Breast epithelium (tissue), 4 donors: ENCODE results near the gene SPATC1L. TPM values are rescaled to one million over a fixed set of nuclear protein-coding genes. Genes with fewer than 3 reads are reported as not detected.

Experiments
- DNase-seq, 2 donors: peaks; one replicate each; pipeline ENCODE4 v3.0.0-alpha.2; 2019; ENCODE audit warnings: low spot score in 2 of 2
- H3K27ac ChIP-seq, 2 donors: fragments of 200-600 bp; sonication (generic) in 1 of 2; one replicate each; pipeline ENCODE4 v1.5.1; 2016 to 2019; ENCODE audit warnings: mild to moderate bottlenecking in 1 of 2
- H3K27me3 ChIP-seq, 2 donors: fragments of 200-600 bp; sonication (generic) in 1 of 2; one replicate each; pipeline versions ENCODE4 v1.5.1 to v1.6.0; 2017 to 2019; ENCODE audit warnings: control low read depth in 1 of 2, mild to moderate bottlenecking in 1 of 2
- H3K36me3 ChIP-seq: fragments of 200-600 bp; one replicate; pipeline ENCODE4 v1.5.1; 2019
- H3K4me1 ChIP-seq, 2 donors: fragments of 200-600 bp; sonication (generic); one replicate each; pipeline ENCODE4 v1.5.1; 2016 to 2019; ENCODE audit warnings: control low read depth in 1 of 2
- H3K4me3 ChIP-seq, 3 donors: fragments of 200-600 bp; sonication (generic); 1 replicate in 2 of 3; 2 replicates in 1 of 3; pipeline ENCODE4 v1.5.1; 2016 to 2019; ENCODE audit warnings: mild to moderate bottlenecking in 3 of 3, moderate library complexity in 2 of 3
- H3K9me3 ChIP-seq, 2 donors: fragments of 200-600 bp; sonication (generic) in 1 of 2; one replicate each; pipeline ENCODE4 v1.5.1; 2016 to 2019; ENCODE audit warnings: control low read depth in 1 of 2
- CTCF ChIP-seq, 3 donors: fragments of 450-650 bp; IDR thresholded peaks; one replicate each; pipeline ENCODE4 v1.5.1; 2016 to 2017; ENCODE audit warnings: antibody characterized with exemption in 3 of 3, mild to moderate bottlenecking in 3 of 3, moderate library complexity in 3 of 3
- POLR2A ChIP-seq: fragments of 450-650 bp; IDR thresholded peaks from one replicate; pipeline ENCODE4 v1.6.1; 2016; ENCODE audit warnings: antibody characterized with exemption, mild to moderate bottlenecking, moderate library complexity
- POLR2AphosphoS5 ChIP-seq, 3 donors: sonication (generic); formaldehyde crosslinking; IDR thresholded peaks; one replicate each; pipeline ENCODE4 v1.6.1; 2017; ENCODE audit warnings: antibody characterized with exemption in 3 of 3
- intact Hi-C: fragments of 100-400 bp; cut with DNase I; formaldehyde crosslinking; loops from one replicate; pipeline ENCODE4 v1.15.1; 2023; ENCODE audit warnings: low total_unique reads
- total RNA-seq, 3 donors: library from RNA; depleted of rRNA; stranded (reverse); fragments of >200 nt; gene quantifications; one replicate each; pipeline ENCODE4 v1.1.0, GENCODE V29; 2016

Gene SPATC1L
- total RNA-seq, 3 donors from 2014 or later, result 1.6 to 7.0 (median 6.2) TPM

- Histone ChIP-seq H3K4me3 (no peak overlapping the region), H3K27me3 (no peaks in the 10 kb centered on the region), H3K36me3 (no peaks in the 10 kb centered on the region), H3K4me1 (no peaks in the 10 kb centered on the region), H3K9me3 (no peaks in the 10 kb centered on the region), H3K27ac (no peak overlapping the region)
- TF ChIP-seq POLR2AphosphoS5 (IDR thresholded peaks at IDR 0.05) (no peak), POLR2A (no peak), CTCF (IDR thresholded peaks at IDR 0.05) (no peak)
- no peak for DNase-seq
- intact Hi-C loops, result no loop called here
These were observed 24.9 kb downstream of the SPATC1L start for GRCh38 chr21:46159390-46159789.

- Histone ChIP-seq H3K27me3 (no peaks in the 10 kb centered on the region), H3K4me1 (no peaks in the 10 kb centered on the region), H3K27ac (no peak overlapping the region), H3K36me3 (no peaks in the 10 kb centered on the region), H3K9me3 (no peaks in the 10 kb centered on the region), H3K4me3 (no peak overlapping the region)
- no peak for TF ChIP-seq CTCF (IDR thresholded peaks at IDR 0.05)
- TF ChIP-seq POLR2AphosphoS5 (IDR thresholded peaks at IDR 0.05), result no peak
- no peak for TF ChIP-seq POLR2A
- intact Hi-C loops, result no loop called here
- DNase-seq, result no peak
These were observed 25.5 kb downstream of the SPATC1L start for GRCh38 chr21:46158666-46159300.

- DNase-seq, result no peak
- no peaks in the 10 kb centered on the region for H3K36me3 ChIP-seq
- H3K27ac ChIP-seq, result no peak overlapping the region
- no peaks in the 10 kb centered on the region for H3K27me3 ChIP-seq
- H3K4me3 ChIP-seq, result no peak overlapping the region
- TF ChIP-seq POLR2A, result no peak
- TF ChIP-seq CTCF (IDR thresholded peaks at IDR 0.05), result no peak
- no peak for TF ChIP-seq POLR2AphosphoS5 (IDR thresholded peaks at IDR 0.05)
- no peaks in the 10 kb centered on the region for H3K9me3 ChIP-seq
- no peaks in the 10 kb centered on the region for H3K4me1 ChIP-seq
- intact Hi-C loops, result no loop called here
These were observed 26.2 kb downstream of the SPATC1L start for GRCh38 chr21:46157987-46158451.

- intact Hi-C loops, result no loop called here
- no peaks in the 10 kb centered on the region for H3K4me1 ChIP-seq
- TF ChIP-seq CTCF (IDR thresholded peaks at IDR 0.05), result no peak
- no peak for TF ChIP-seq POLR2A
- TF ChIP-seq POLR2AphosphoS5 (IDR thresholded peaks at IDR 0.05), result no peak
- H3K9me3 ChIP-seq, result no peaks in the 10 kb centered on the region
- H3K27ac ChIP-seq, result no peak overlapping the region
- peak in 1 of 2 donors; percentile 48 for DNase-seq
- no peaks in the 10 kb centered on the region for H3K27me3 ChIP-seq
- H3K4me3 ChIP-seq, result no peak overlapping the region
- no peaks in the 10 kb centered on the region for H3K36me3 ChIP-seq
These were observed 26.8 kb downstream of the SPATC1L start for GRCh38 chr21:46157396-46157986.

GRCh38 chr21:46156678-46157077 is 27.6 kb downstream of the SPATC1L start:
- Histone ChIP-seq H3K27ac (no peak overlapping the region), H3K4me3 (no peak overlapping the region), H3K27me3 (no peaks in the 10 kb centered on the region), H3K4me1 (no peaks in the 10 kb centered on the region), H3K36me3 (no peaks in the 10 kb centered on the region), H3K9me3 (no peaks in the 10 kb centered on the region)
- intact Hi-C loops, result no loop called here
- no peak for DNase-seq
- TF ChIP-seq POLR2AphosphoS5 (IDR thresholded peaks at IDR 0.05), result no peak
- no peak for TF ChIP-seq CTCF (IDR thresholded peaks at IDR 0.05)
- no peak for TF ChIP-seq POLR2A
